Muscle of back (tissue), 13 donors: Measurements from ENCODE around the gene RBM4. TPM values are rescaled to one million over a fixed set of nuclear protein-coding genes. Genes with fewer than 3 reads are reported as not detected.
A peak's percentile ranks its signal among the peaks of the same experiment; 100 is the strongest.
"Not testable (repeated sequence)": the region's sequence is repeated elsewhere in the genome, so short reads cannot be mapped to it uniquely, and the experiment has no call there.

Experiments
- DNase-seq, 3 donors: peaks; one replicate each; pipeline versions ENCODE4 v3.0.0 to v3.0.0-alpha.2; 2013
- long read RNA-seq, 9 donors: transcript quantifications; one replicate each; lab custom pipeline, GENCODE V29; 2026
- polyA plus RNA-seq, 10 donors: library from polyadenylated mRNA; unstranded; fragments of 120-200 nt; gene quantifications; one replicate each; pipeline ENCODE4 v1.2.1, GENCODE V29; 2013; ENCODE audit not compliant: insufficient read length in 10 of 10

RBM4 gene, protein sequence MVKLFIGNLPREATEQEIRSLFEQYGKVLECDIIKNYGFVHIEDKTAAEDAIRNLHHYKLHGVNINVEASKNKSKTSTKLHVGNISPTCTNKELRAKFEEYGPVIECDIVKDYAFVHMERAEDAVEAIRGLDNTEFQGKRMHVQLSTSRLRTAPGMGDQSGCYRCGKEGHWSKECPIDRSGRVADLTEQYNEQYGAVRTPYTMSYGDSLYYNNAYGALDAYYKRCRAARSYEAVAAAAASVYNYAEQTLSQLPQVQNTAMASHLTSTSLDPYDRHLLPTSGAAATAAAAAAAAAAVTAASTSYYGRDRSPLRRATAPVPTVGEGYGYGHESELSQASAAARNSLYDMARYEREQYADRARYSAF
- 100 to 1,000 TPM; 123 to 167 (median 133) TPM for polyA plus RNA-seq
- long read RNA-seq, donor 1, transcript RBM4-204 (4 exons, 1,763 nt): minor isoform, 7 of 65 reads
- long read RNA-seq, donor 1, transcript RBM4-201 (4 exons, 1,694 nt): major isoform, 20 of 65 reads
- long read RNA-seq, donor 1, transcript RBM4-203 (3 exons, 921 nt): minor isoform, 9 of 65 reads
- long read RNA-seq, donor 1, partial matches to known transcripts: 25 of 65 reads
- long read RNA-seq, donor 1, other reads (novel, unspliced or antisense): 0 of 65 reads
- long read RNA-seq, donor 2, transcript RBM4-201 (4 exons, 1,694 nt): major isoform, 18 of 38 reads
- long read RNA-seq, donor 2, transcript RBM4-203 (3 exons, 921 nt): minor isoform, 8 of 38 reads
- long read RNA-seq, donor 2, partial matches to known transcripts: 0 of 38 reads
- long read RNA-seq, donor 2, other reads (novel, unspliced or antisense): 0 of 38 reads
- long read RNA-seq, donor 3: 0 reads
- long read RNA-seq, donor 4, transcript RBM4-201 (4 exons, 1,694 nt): major isoform, 11 of 44 reads
- long read RNA-seq, donor 4, transcript RBM4-203 (3 exons, 921 nt): minor isoform, 8 of 44 reads
- long read RNA-seq, donor 4, transcript RBM4-204 (4 exons, 1,763 nt): minor isoform, 5 of 44 reads
- long read RNA-seq, donor 4, partial matches to known transcripts: 12 of 44 reads
- long read RNA-seq, donor 4, other reads (novel, unspliced or antisense): 0 of 44 reads
- long read RNA-seq, donor 5, transcript RBM4-203 (3 exons, 921 nt): minor isoform, 16 of 63 reads
- long read RNA-seq, donor 5, transcript RBM4-201 (4 exons, 1,694 nt): major isoform, 17 of 63 reads
- long read RNA-seq, donor 5, transcript RBM4-204 (4 exons, 1,763 nt): minor isoform, 6 of 63 reads
- long read RNA-seq, donor 5, transcript RBM4-205 (3 exons, 2,321 nt): minor isoform, 6 of 63 reads
- long read RNA-seq, donor 5, partial matches to known transcripts: 0 of 63 reads
- long read RNA-seq, donor 5, other reads (novel, unspliced or antisense): 6 of 63 reads
- long read RNA-seq, donor 6, transcript RBM4-203 (3 exons, 921 nt): minor isoform, 12 of 83 reads
- long read RNA-seq, donor 6, transcript RBM4-201 (4 exons, 1,694 nt): major isoform, 23 of 83 reads
- long read RNA-seq, donor 6, transcript RBM4-204 (4 exons, 1,763 nt): minor isoform, 8 of 83 reads
- long read RNA-seq, donor 6, partial matches to known transcripts: 30 of 83 reads
- long read RNA-seq, donor 6, other reads (novel, unspliced or antisense): 5 of 83 reads
- long read RNA-seq, donor 7, transcript RBM4-203 (3 exons, 921 nt): minor isoform, 5 of 35 reads
- long read RNA-seq, donor 7, transcript RBM4-201 (4 exons, 1,694 nt): major isoform, 13 of 35 reads
- long read RNA-seq, donor 7, partial matches to known transcripts: 6 of 35 reads
- long read RNA-seq, donor 7, other reads (novel, unspliced or antisense): 5 of 35 reads
- long read RNA-seq, donor 8, transcript RBM4-201 (4 exons, 1,694 nt): major isoform, 16 of 63 reads
- long read RNA-seq, donor 8, transcript RBM4-203 (3 exons, 921 nt): minor isoform, 11 of 63 reads
- long read RNA-seq, donor 8, partial matches to known transcripts: 20 of 63 reads
- long read RNA-seq, donor 8, other reads (novel, unspliced or antisense): 5 of 63 reads
- long read RNA-seq, donor 9, partial matches to known transcripts: 0 of 4 reads
- long read RNA-seq, donor 9, other reads (novel, unspliced or antisense): 0 of 4 reads

DNA sequence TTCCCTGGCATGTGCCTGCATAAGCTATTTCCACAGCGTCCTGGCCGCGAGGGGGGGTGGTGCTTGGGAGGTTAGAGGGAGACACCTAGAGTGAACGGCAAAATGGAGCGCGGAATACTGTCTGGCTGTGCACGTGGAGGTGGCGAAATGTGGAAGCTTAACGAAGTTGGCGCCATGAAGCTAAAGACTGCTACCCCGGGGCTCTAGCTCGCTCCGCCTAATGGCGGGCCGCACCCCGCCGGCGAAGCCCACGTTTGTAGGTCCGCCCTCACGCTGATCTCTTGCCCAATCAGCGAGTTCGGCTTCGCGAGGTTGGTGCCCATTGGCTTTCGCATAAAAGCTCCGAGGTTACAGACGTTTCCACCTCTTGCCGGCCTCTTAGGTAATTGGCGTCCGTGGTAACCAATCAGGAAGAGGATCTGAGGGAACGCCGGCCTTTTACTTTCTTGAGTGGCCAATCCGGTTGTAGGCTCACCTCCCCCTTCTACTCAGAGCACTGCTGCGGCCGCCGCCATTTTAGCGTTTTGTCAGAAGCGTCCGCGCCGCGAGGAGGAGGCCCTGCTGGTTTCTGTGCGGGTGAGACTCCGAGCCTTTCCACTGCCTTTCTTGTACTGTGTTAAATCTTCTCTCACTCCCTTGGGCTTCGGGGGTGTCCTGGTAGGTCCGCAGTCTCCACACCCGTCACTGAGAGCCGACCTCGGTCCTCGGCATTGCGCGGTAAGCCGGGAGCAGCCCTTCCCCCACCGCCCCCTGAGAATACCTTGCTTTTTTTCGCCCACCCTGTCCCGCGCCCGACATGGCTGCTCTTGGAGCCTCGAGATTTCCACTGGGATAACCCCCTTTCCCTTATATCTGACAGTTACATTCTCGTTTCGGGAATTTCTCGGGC is at the start of gene RBM4:
TSS of gene RBM4 (plus strand) at position 527 of the 889 bp plus-strand sequence. CDS start 1,009 bp downstream, outside the sequence.
- peak; percentile 100 for DNase-seq

DNA sequence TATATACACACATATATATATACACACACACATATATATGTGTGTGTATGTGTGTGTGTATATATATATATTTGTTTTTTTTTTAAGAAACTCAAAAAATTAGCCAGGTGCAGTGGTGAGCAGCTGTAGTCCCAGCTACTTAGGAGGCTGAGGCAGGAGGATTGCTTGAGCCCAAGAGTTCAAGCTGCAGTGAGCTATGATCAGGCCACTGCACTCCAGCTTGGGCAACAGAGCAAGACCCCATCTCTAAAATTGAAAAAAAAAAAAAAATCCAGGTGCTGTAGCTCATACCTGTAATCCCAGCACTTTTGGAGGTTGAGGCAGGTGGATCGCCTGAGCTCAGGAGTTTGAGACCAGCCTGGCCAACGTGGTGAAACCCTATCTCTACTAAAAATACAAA is 49.2 kb upstream of the RBM4 start:
- DNase-seq: not testable (repeated sequence)

DNA sequence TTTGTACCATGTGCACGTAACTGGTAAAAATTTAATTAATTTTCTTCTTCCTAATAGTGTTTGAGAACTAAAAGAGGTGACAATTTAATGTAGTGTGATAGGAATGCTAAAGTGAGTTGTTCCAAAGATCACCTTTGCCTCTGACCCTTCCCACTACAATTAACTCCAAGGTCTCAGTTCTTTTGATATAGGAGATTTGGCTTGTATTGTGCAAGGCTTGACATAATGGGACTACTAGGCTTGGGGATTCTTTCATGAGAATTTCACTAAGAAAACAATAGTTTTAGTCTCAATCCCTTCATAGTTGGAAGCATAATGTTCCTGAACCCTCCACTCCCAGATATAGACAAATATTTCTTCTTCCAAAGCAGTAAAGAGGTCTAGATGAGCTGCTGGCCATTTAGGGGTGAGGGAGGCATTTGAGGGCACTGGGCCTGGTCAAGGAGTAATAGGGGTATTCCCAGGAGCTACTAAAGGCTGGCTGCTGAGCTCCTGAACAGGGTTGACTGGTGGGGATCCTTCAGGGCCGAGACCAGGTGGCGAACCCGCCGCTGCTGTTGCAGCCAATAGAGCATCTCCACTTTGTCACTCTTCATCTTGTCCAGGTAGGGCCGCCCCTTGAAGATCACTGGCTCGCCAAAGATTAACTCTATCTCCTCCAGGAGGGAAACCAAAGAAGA is 48.4 kb upstream of the RBM4 start:
- no peak for DNase-seq

DNA sequence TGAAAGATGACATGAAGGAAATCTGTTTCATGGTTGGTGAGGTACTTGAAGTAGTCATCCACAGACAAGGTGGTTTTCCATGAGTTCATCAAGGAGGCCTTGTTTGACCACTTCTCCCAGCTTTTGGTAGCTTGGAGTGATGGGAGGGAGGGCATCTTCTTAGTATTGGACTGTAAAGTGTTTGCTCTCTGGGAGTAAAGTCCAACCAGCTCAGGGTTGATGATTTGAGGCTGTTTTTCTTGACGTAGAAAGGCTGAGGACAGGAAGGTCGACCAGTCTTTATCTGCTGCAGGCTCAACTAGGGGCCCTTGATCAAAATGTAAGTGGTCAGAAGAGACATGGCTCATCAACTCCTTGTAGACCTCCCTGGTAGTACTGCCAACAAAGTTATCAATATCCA is 47.3 kb upstream of the RBM4 start:
- no peak for DNase-seq

DNA sequence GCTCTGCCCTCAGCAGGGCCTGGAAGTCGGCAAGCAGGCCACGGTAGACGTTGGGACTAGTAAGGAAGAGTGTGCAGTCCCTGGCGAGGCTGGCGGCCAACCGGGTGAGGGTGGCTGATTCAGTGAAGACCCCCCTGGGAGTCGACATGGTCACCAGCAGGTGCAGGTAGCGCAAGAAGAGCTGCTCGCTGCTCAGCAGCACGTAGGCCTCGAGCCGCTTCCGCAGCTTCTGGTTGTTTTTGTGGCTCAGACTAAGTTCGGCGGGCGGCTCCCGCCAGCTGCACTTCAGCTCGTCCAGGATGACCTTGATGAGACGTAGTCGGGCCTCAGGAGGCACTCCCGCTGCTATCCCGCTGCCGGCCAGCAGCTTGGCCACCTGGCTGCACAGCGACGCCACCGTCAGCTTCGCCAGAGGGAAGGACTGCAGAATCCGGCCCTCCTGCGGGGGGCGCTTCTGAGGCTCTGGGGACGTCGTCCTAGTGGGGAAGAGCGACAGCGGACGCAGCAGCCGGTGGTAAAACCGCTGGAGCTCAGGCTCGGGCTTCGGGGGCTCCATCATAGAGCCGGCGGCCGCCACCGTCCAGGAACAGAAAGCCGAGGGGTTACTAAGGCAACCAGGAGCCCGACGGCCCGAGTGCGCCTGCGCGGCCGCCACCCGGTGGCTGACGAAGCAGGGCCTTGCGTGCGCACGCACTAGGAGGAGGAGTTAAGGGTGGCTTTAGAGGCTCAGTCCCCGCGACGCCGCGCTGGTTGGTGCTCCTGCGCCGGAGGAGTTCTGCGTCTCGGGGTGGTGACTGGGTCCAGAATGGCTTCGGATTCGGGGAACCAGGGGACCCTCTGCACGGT is 45.8 kb upstream of the RBM4 start, which contains the start of the genes CCDC87 and CCS:
TSS of gene CCDC87 (minus strand) at position 607 of the 846 bp plus-strand sequence. CDS start at position 559, 48 bp downstream.
TSS of gene CCS (plus strand) at position 729 of the 846 bp plus-strand sequence. CDS start at position 806, 77 bp downstream.
- peak; percentile 96 to 99 (median 98) for DNase-seq

DNA sequence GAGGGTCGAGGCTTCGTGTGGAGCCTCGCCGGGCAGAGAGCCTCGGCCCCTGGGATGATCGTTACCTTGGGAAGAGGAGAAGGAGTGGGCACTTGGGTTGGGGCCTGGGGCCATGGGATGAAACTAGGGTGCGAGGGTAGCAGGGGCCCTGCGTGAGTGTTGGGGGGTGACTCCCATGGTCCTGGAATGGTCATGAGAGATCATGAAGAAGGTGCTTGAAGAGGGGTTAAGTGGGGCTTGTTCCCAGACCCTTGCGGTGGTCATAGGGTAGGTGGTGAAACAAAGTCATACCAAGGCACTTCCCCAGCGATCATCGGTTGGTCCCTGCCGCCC is 45.2 kb upstream of the RBM4 start:
- DNase-seq: no peak

DNA sequence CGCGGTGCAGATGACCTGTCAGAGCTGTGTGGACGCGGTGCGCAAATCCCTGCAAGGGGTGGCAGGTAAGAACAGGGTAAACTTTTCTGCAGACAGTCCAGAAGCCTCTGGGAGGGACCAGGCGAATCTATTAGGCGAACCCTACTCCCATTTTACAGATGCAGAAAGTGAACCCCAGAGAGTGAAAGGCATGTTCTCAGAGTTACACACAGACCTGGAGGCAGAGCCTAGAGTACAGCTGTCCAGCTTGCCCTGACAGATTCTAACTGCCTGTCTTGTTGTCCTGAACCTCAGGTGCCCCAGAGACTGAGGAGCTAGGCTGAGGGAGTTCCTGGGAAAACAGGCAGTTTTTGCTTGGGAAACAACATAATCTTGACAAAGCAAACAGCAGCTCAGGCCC is 44.9 kb upstream of the RBM4 start:
- no peak for DNase-seq

DNA sequence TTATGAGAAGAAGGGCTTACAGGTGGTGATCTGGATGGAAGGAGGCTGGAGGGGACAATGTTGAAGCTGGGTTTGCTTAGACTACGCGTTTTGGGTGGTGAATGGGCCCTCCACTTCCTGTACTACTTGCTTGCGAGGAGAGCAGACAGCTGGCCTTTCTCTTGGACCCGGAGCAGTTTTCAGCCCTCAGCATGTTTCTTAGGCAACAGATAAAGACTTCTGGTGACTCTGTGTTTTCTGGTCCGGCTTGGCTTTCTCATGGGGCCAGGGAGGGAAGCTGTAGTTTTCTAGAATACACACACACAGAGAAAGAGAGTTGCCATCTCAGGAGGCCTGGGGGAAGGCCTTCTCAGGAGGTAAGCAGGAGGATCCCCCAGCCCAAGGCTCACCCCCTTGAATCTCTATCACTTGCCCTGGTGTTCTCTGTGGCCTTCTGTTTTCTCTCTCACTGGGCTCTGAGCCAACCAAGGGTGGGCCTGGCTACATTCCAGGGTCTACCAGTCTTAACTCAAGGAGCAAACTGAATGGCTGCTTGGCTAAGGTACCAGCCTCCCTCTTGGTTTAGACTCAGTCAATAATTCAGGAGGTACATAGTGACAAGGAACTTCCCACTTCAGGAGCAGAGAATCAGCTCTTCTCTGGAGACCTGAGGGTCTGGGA is 43.1 kb upstream of the RBM4 start:
- no peak for DNase-seq

DNA sequence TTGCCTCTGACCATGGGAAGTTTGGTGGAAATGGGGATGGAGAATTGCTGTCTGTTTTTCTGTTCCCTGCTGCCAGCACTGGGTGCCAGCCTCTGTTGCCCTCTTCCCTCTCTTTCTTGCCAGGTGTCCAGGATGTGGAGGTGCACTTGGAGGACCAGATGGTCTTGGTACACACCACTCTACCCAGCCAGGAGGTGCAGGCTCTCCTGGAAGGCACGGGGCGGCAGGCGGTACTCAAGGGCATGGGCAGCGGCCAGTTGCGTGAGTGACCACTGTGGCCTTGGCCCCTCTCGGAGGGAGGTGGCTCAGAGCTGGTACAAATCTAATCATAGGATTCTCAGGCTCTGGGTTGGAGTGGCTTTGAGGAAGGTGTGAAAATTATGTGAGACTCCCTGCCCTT is 39.5 kb upstream of the RBM4 start:
- DNase-seq: no peak

DNA sequence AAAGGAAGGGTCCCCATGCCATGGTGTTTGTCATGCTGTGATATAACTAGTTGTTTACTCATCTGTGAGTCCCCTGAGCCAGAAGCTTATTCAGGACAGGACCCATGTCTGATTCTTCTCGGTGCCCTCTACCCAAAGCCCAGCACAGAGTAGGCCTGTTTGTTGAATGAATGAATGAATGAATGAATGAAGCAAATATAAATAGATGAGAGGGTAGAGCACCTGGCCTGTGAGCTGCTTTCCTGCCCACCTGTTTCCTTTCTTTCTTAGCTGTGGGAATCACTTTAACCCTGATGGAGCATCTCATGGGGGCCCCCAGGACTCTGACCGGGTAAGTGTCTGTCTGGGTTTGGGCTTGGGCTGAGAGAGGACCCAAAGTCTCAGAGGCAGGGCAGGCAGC is 38.3 kb upstream of the RBM4 start:
- DNase-seq: no peak

DNA sequence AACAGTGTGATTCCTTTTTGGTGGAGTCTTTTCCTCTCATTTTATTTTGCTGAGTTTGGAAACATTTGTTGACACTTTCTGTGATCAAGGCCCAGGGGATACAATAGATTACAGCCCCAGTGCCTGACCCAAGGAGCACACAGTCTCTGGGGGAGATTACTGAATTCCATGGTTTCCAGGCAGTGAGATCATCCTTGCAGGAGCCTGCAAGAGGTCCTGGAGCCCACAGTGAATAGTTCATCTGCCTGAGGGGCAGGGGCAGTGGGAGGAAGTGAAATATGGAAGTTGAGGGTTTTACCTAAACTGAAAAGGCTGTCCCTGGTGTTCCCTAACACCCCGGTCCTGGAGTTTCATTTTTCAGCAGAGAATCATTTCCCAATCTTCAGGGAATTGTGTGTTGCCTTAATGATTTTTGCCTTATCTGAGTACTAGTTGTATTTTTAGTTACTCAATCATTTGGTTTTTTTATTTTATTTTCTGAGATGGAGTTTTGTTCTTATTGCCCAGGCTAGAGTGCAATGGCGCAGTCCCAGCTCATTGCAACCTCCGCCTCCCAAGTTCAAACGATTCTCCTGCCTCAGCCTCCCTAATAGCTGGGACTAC is 37.8 kb upstream of the RBM4 start:
- no peak for DNase-seq

DNA sequence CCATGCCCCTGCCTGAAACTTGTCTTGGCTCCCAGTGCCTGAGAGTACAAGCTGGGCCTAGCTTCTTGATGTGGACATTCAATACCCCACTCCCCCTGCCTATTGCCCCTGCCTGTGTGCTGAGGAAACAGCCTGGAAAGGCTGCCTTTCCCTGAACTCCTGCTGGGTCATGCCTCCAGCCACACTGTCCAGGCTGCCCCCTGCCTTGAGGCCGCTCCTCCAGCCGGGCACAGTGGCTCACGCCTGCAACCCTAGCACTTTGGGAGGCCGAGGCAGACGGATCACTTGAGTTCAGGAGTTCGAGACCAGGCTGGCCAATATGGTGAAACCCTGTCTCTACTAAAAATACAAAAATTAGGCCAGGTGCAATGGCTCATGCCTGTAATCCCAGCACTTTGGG is 35.4 kb upstream of the RBM4 start:
- no peak for DNase-seq

DNA sequence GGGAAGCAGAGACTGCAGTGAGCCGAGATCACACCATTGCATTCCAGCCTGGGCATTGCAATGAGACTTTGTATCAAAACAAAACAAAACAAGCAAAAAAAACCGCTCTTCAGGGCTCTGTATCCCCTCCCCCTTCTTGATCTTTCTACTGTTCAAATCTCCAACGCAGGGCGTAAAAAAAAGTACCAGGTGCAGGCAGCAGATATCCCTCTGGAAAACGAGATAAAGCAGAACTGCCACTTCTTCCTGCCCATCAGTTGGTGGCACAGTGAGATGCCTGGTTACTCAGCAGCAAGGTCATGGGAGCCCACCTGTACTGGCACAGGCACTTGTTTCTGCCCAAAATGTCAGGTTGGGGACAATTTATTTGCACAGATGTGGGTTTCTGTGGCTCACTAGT is 34.3 kb upstream of the RBM4 start:
- no peak for DNase-seq

DNA sequence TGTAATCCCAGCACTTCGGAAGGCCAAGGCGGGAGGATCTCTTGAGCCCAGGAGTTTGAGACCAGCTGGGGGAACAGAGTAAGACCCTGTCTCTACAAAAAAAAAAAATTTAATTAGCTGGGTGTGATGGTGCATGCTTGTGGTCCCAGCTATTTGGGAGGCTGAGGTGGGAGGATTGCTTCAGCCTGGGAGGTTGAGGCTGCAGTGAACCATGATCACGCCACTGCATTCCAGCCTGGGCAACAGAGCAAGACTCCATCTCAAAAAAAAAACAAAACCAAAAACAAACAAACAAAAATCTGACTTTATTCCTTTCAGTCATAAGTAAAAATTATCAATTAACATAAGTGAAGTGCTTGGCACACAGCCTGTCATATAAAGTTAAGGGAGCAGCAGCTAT is 31.9 kb upstream of the RBM4 start:
- not testable (repeated sequence) for DNase-seq

DNA sequence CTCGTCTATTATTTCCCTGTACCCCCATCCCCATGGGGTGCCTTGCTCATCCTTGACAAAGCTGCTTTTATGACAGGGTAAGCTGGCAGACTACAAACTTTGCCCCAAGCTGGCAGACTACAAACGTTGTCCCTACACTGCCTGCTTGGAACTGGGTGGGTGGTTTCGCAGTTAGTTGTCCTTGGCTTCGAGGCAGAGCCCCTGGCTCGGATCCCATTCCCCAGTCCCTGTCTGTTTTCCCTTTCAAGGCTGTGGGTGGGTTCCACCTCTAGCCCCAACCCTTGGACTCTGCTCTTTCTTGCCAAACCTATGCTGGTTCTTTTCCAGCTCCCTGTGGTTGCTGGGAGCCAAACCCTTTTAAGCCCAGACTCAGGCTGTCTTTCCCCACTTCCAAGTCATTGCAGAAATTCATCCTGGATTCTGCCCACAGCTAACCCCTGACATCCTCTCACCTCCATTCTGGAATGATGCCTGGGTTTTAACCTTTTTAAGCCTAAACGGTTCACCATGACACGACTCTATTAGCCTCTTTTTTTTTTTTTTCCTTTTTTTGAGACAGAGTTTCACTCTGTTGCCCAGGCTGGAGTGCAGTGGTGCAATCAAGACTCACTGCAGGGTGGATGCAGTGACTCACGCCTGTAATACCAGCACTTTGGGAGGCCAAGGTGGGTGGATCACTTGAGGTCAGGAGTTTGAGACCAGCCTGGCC is 31.2 kb upstream of the RBM4 start:
- peak in 2 of 3 donors; percentile 67 to 71 for DNase-seq
